Measurements from ENCODE around the gene WSB1. TPM values are rescaled to one million over a fixed set of nuclear protein-coding genes. Genes with fewer than 3 reads are reported as not detected.

The WSB1 gene
- total and polyA plus RNA-seq, 2 experiments from 2014 or later = 101 to 108 TPM

- DNase-seq (ENCODE audit: low spot score) = no peak
- Histone ChIP-seq H3F3A (replicated peaks; ENCODE audit: low read depth) (no peaks in the 10 kb centered on the region), H3K4me3 (no peak overlapping the region), H2AFZ (no peak overlapping the region; the same call in 1 of the 2 replicates), H3K27ac (ENCODE audit: low read depth) (no peak overlapping the region), H3K4me1 (ENCODE audit: insufficient read depth) (no peaks in the 10 kb centered on the region), H3K36me3 (ENCODE audit: insufficient read depth) (no peaks in the 10 kb centered on the region), H3K79me2 (replicated peaks; ENCODE audit: insufficient read depth) (no peaks in the 10 kb centered on the region), H4K20me1 (replicated peaks; ENCODE audit: insufficient read depth) (no peaks in the 10 kb centered on the region), H3K27me3 (ENCODE audit: insufficient read depth) (no peaks in the 10 kb centered on the region), H3K9me2 (ENCODE audit: insufficient read depth) (no peaks in the 10 kb centered on the region), H3K4me2 (no peak overlapping the region)
- Mint-ChIP-seq H3K27me3 (ENCODE audit: insufficient read depth, low read depth, poor library complexity) (no peaks in the 10 kb centered on the region), H3K4me3 (no peak overlapping the region), H3K36me3 (ENCODE audit: low read depth) (no peaks in the 10 kb centered on the region), H3K9me3 (no peaks in the 10 kb centered on the region), H3K4me1 (no peaks in the 10 kb centered on the region), H3K27ac (no peak overlapping the region)
- no peak for ATAC-seq
- TF ChIP-seq CREB1 (CRISPR knock-in tag; IDR thresholded peaks at IDR 0.05; ENCODE audit: low read depth) (no peak), ZNF114 (CRISPR knock-in tag; IDR thresholded peaks at IDR 0.05) (no peak), JUNB (IDR thresholded peaks at IDR 0.05; ENCODE audit: unreplicated experiment) (no peak), ZNF331 (CRISPR knock-in tag; IDR thresholded peaks at IDR 0.05; ENCODE audit: low read depth) (no peak), REST (IDR thresholded peaks at IDR 0.05; ENCODE audit: unreplicated experiment) (no peak)
- TF ChIP-seq, protein P1, sequence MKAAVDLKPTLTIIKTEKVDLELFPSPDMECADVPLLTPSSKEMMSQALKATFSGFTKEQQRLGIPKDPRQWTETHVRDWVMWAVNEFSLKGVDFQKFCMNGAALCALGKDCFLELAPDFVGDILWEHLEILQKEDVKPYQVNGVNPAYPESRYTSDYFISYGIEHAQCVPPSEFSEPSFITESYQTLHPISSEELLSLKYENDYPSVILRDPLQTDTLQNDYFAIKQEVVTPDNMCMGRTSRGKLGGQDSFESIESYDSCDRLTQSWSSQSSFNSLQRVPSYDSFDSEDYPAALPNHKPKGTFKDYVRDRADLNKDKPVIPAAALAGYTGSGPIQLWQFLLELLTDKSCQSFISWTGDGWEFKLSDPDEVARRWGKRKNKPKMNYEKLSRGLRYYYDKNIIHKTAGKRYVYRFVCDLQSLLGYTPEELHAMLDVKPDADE (IDR thresholded peaks at IDR 0.05) = no peak
Measured at GRCh38 chr17:27256225-27257030, 37.5 kb upstream of the WSB1 start.

DNA sequence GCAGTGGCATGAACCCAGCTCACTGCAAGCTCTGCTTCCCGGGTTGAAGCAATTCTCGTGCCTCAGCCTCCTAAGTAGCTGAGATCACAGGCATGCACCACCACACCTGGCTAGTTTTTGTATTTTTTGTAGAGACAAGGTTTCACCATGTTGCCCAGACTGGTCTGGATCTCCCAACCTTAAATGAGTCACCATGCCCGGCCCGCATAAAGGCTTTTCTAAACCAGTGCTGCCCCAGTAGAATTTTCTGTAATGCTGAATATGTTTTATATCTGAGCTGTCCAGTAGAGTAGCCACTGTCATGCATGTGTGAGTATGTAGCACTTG lies 36.9 kb upstream of the WSB1 start:
- Histone ChIP-seq H4K20me1 (replicated peaks; ENCODE audit: insufficient read depth) (no peaks in the 10 kb centered on the region), H3K27ac (ENCODE audit: low read depth) (no peak overlapping the region), H2AFZ (peak overlapping the region; percentile 52; the same call in 1 of the 2 replicates), H3K36me3 (ENCODE audit: insufficient read depth) (no peaks in the 10 kb centered on the region), H3K27me3 (ENCODE audit: insufficient read depth) (no peaks in the 10 kb centered on the region), H3K4me1 (ENCODE audit: insufficient read depth) (no peaks in the 10 kb centered on the region), H3K79me2 (replicated peaks; ENCODE audit: insufficient read depth) (no peaks in the 10 kb centered on the region), H3K4me2 (no peak overlapping the region), H3K4me3 (no peak overlapping the region), H3F3A (replicated peaks; ENCODE audit: low read depth) (no peaks in the 10 kb centered on the region), H3K9me2 (ENCODE audit: insufficient read depth) (no peaks in the 10 kb centered on the region)
- TF ChIP-seq CTCF (conservative IDR thresholded peaks at IDR 0.05; ENCODE audit: low read depth in 2 of 2) (no peak), CREB1 (CRISPR knock-in tag; IDR thresholded peaks at IDR 0.05; ENCODE audit: low read depth) (no peak), ZNF331 (CRISPR knock-in tag; IDR thresholded peaks at IDR 0.05; ENCODE audit: low read depth) (no peak)
- ATAC-seq (no peak), DNase-seq (ENCODE audit: low spot score) (no peak)
- no peak overlapping the region for H3K27ac Mint-ChIP-seq
- H3K27me3 Mint-ChIP-seq (ENCODE audit: insufficient read depth, low read depth, poor library complexity) = no peaks in the 10 kb centered on the region
- no peaks in the 10 kb centered on the region for H3K36me3 Mint-ChIP-seq (ENCODE audit: low read depth)
- H3K4me1 Mint-ChIP-seq = no peaks in the 10 kb centered on the region
- no peak overlapping the region for H3K4me3 Mint-ChIP-seq
- H3K9me3 Mint-ChIP-seq = no peaks in the 10 kb centered on the region

Measured in GM23338 (cell line).